K562 (cell line): ENCODE data around the gene SLC17A2. TPM values are rescaled to one million over a fixed set of nuclear protein-coding genes. Genes with fewer than 3 reads are reported as not detected.

Experiments used
- CBX1 ChIP-seq: sonication (generic); IDR thresholded peaks from 2 replicates; pipeline ENCODE4 v1.6.1; 2016; ENCODE audit warnings: antibody characterized with exemption, low read depth, mild to moderate bottlenecking
- CXXC5 ChIP-seq: fragments of 250-450 bp; sonication (Bioruptor Pico); IDR thresholded peaks from 2 replicates; pipeline ENCODE4 v1.8.0; 2022; ENCODE audit warnings: inconsistent platforms, mild to moderate bottlenecking, moderate library complexity
- KDM4B ChIP-seq, 2 experiments: fragments of 450-650 bp in 1 of 2; sonication (generic) in 1 of 2; IDR thresholded peaks; 2 replicates each; pipeline ENCODE4 v1.6.1; 2016 to 2017; ENCODE audit warnings: borderline replicate concordance in 2 of 2, antibody characterized with exemption in 1 of 2, low read depth in 1 of 2, mild to moderate bottlenecking in 1 of 2
- NCOA2 ChIP-seq, 2 experiments: fragments of 450-650 bp; IDR thresholded peaks; 2 replicates each; pipeline ENCODE4 v1.6.1; 2018; ENCODE audit warnings: mild to moderate bottlenecking in 2 of 2, moderate library complexity in 1 of 2; ENCODE audit not compliant: partially characterized antibody in 2 of 2
- STAG1 ChIP-seq: sonication (generic); formaldehyde crosslinking; IDR thresholded peaks from 2 replicates; pipeline ENCODE4 v1.5.0; 2020; ENCODE audit warnings: missing genetic modification reagents, borderline replicate concordance
- ZBTB1 ChIP-seq: sonication (generic); formaldehyde crosslinking; IDR thresholded peaks from 2 replicates; pipeline ENCODE4 v1.8.1; 2023; ENCODE audit warnings: missing genetic modification reagents, low read depth, mild to moderate bottlenecking, borderline replicate concordance
- ZNF12 ChIP-seq: sonication (generic); formaldehyde crosslinking; IDR thresholded peaks from 2 replicates; pipeline ENCODE4 v1.4.0; 2020; ENCODE audit warnings: mild to moderate bottlenecking, missing genetic modification reagents
- ZNF561 ChIP-seq: fragments of 450-650 bp; formaldehyde crosslinking; conservative IDR thresholded peaks from 2 replicates; pipeline ENCODE4 v1.4.0; 2020; ENCODE audit warnings: mild to moderate bottlenecking, moderate library complexity
- polyA plus RNA-seq, 8 experiments: library from polyadenylated mRNA; depleted of rRNA in 4 of 8; stranded (reverse) in 5 of 8; unstranded in 3 of 8; fragments of >200 nt; fragmentation: Nextera tagmentation in 2 of 8; fragmentation: Illumina TruSeq in 1 of 8; extraction: Ambion mirVana in 2 of 8; extraction: Trizol in 1 of 8; gene quantifications; 2 replicates each; pipeline versions ENCODE4 v1.2.1 to v1.2.3, GENCODE V29; 2011 to 2014; ENCODE audit warnings: inconsistent platforms in 1 of 8, missing spikeins in 1 of 8
- total RNA-seq, 7 experiments: library from RNA; depleted of rRNA in 6 of 7; stranded (reverse); fragments of >200 nt in 6 of 7; fragmentation: Illumina TruSeq in 2 of 7; extraction: Trizol in 2 of 7; gene quantifications; 2 replicates each; pipeline versions ENCODE4 v1.2.1 to v1.2.3, GENCODE V29; 2011 to 2021; ENCODE audit warnings: low replicate concordance in 1 of 7
- TF ChIP-seq, protein P1 (sequence below): sonication (generic); formaldehyde crosslinking; IDR thresholded peaks from 2 replicates; pipeline ENCODE4 v1.8.1; 2023; ENCODE audit warnings: mild to moderate bottlenecking, missing genetic modification reagents
- TF ChIP-seq, protein P2 (sequence below): fragments of 450-650 bp; IDR thresholded peaks from 2 replicates; pipeline ENCODE4 v1.6.1; 2016; ENCODE audit warnings: mild to moderate bottlenecking, moderate library complexity

The SLC17A2 gene
- total and polyA plus RNA-seq, 9 of the 15 experiments (the other 6 are each of a cell fraction or from before 2014, with no cell fraction given): not detected

DNA sequence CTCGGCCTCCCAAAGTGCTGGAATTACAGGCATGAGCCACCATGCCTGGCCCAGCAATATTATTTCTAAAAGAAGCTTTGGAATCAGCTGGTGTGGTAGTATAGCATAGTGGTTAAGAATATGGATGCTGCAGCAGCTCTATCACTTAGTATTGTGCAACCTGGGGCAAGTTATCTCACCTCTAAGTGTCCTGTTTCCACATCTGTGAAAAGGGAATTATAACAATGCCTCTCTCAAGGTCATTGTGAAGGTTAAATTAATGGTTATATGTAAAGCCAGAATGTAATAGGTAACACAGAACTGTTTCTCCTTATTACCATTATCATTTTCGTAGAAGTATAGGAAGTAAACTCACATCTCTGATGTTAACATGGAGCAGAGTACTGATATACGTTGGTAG lies 14.2 kb downstream of the SLC17A2 start (continued):
- no peak for TF ChIP-seq NCOA2 (IDR thresholded peaks at IDR 0.05; ENCODE audit: partially characterized antibody in 2 of 2)
- no peak for TF ChIP-seq CXXC5 (CRISPR knock-in tag)
- TF ChIP-seq, protein P1, sequence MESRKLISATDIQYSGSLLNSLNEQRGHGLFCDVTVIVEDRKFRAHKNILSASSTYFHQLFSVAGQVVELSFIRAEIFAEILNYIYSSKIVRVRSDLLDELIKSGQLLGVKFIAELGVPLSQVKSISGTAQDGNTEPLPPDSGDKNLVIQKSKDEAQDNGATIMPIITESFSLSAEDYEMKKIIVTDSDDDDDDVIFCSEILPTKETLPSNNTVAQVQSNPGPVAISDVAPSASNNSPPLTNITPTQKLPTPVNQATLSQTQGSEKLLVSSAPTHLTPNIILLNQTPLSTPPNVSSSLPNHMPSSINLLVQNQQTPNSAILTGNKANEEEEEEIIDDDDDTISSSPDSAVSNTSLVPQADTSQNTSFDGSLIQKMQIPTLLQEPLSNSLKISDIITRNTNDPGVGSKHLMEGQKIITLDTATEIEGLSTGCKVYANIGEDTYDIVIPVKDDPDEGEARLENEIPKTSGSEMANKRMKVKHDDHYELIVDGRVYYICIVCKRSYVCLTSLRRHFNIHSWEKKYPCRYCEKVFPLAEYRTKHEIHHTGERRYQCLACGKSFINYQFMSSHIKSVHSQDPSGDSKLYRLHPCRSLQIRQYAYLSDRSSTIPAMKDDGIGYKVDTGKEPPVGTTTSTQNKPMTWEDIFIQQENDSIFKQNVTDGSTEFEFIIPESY (CRISPR knock-in tag): no peak
- TF ChIP-seq STAG1 (CRISPR knock-in tag): no peak
- TF ChIP-seq, protein P2, sequence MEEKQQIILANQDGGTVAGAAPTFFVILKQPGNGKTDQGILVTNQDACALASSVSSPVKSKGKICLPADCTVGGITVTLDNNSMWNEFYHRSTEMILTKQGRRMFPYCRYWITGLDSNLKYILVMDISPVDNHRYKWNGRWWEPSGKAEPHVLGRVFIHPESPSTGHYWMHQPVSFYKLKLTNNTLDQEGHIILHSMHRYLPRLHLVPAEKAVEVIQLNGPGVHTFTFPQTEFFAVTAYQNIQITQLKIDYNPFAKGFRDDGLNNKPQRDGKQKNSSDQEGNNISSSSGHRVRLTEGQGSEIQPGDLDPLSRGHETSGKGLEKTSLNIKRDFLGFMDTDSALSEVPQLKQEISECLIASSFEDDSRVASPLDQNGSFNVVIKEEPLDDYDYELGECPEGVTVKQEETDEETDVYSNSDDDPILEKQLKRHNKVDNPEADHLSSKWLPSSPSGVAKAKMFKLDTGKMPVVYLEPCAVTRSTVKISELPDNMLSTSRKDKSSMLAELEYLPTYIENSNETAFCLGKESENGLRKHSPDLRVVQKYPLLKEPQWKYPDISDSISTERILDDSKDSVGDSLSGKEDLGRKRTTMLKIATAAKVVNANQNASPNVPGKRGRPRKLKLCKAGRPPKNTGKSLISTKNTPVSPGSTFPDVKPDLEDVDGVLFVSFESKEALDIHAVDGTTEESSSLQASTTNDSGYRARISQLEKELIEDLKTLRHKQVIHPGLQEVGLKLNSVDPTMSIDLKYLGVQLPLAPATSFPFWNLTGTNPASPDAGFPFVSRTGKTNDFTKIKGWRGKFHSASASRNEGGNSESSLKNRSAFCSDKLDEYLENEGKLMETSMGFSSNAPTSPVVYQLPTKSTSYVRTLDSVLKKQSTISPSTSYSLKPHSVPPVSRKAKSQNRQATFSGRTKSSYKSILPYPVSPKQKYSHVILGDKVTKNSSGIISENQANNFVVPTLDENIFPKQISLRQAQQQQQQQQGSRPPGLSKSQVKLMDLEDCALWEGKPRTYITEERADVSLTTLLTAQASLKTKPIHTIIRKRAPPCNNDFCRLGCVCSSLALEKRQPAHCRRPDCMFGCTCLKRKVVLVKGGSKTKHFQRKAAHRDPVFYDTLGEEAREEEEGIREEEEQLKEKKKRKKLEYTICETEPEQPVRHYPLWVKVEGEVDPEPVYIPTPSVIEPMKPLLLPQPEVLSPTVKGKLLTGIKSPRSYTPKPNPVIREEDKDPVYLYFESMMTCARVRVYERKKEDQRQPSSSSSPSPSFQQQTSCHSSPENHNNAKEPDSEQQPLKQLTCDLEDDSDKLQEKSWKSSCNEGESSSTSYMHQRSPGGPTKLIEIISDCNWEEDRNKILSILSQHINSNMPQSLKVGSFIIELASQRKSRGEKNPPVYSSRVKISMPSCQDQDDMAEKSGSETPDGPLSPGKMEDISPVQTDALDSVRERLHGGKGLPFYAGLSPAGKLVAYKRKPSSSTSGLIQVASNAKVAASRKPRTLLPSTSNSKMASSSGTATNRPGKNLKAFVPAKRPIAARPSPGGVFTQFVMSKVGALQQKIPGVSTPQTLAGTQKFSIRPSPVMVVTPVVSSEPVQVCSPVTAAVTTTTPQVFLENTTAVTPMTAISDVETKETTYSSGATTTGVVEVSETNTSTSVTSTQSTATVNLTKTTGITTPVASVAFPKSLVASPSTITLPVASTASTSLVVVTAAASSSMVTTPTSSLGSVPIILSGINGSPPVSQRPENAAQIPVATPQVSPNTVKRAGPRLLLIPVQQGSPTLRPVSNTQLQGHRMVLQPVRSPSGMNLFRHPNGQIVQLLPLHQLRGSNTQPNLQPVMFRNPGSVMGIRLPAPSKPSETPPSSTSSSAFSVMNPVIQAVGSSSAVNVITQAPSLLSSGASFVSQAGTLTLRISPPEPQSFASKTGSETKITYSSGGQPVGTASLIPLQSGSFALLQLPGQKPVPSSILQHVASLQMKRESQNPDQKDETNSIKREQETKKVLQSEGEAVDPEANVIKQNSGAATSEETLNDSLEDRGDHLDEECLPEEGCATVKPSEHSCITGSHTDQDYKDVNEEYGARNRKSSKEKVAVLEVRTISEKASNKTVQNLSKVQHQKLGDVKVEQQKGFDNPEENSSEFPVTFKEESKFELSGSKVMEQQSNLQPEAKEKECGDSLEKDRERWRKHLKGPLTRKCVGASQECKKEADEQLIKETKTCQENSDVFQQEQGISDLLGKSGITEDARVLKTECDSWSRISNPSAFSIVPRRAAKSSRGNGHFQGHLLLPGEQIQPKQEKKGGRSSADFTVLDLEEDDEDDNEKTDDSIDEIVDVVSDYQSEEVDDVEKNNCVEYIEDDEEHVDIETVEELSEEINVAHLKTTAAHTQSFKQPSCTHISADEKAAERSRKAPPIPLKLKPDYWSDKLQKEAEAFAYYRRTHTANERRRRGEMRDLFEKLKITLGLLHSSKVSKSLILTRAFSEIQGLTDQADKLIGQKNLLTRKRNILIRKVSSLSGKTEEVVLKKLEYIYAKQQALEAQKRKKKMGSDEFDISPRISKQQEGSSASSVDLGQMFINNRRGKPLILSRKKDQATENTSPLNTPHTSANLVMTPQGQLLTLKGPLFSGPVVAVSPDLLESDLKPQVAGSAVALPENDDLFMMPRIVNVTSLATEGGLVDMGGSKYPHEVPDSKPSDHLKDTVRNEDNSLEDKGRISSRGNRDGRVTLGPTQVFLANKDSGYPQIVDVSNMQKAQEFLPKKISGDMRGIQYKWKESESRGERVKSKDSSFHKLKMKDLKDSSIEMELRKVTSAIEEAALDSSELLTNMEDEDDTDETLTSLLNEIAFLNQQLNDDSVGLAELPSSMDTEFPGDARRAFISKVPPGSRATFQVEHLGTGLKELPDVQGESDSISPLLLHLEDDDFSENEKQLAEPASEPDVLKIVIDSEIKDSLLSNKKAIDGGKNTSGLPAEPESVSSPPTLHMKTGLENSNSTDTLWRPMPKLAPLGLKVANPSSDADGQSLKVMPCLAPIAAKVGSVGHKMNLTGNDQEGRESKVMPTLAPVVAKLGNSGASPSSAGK: no peak
- no peak for TF ChIP-seq ZNF561 (CRISPR knock-in tag)
- no peak for TF ChIP-seq ZNF12 (CRISPR knock-in tag)
- no peak for TF ChIP-seq ZBTB1
- TF ChIP-seq KDM4B (IDR thresholded peaks at IDR 0.05; ENCODE audit: borderline replicate concordance in 2 of 2, low read depth in 1 of 2): no peak
- no peak for TF ChIP-seq CBX1
